Measurements from ENCODE around the gene S100A8. TPM values are rescaled to one million over a fixed set of nuclear protein-coding genes. Genes with fewer than 3 reads are reported as not detected.
A peak's percentile ranks its signal among the peaks of the same experiment; 100 is the strongest.

The S100A8 gene
- total and polyA plus RNA-seq, 7 donors = 14.2 to 109 (median 82.2) TPM; not detected in 1

GRCh38 chr1:153380711-153381110 lies 10.2 kb downstream of the S100A8 start:
- Histone ChIP-seq H3K36me3 (no peaks in the 10 kb centered on the region), H3K27ac (no peak overlapping the region), H3K27me3 (no peaks in the 10 kb centered on the region), H3K4me3 (no peak overlapping the region), H3K4me1 (no peaks in the 10 kb centered on the region), H3K9me3 (peaks cover 0 to 1% (median 0%) of the 10 kb centered on the region in 4 donors)
- no peak for DNase-seq
- intact Hi-C loops (cut with DNase I) = no loop called here
- TF ChIP-seq POLR2AphosphoS5 (IDR thresholded peaks at IDR 0.05) = no peak
- TF ChIP-seq EP300 (IDR thresholded peaks at IDR 0.05) = no peak
- TF ChIP-seq CTCF (IDR thresholded peaks at IDR 0.05) = no peak
- no peak for TF ChIP-seq POLR2A (IDR thresholded peaks at IDR 0.05)
- 90 to 94% methylated on average over 23 of the region's 23 CpGs for WGBS, 2 donors

- no peak for TF ChIP-seq POLR2A (IDR thresholded peaks at IDR 0.05)
- no peak for TF ChIP-seq EP300 (IDR thresholded peaks at IDR 0.05)
- no peak for TF ChIP-seq CTCF (IDR thresholded peaks at IDR 0.05)
- no peak for TF ChIP-seq POLR2AphosphoS5 (IDR thresholded peaks at IDR 0.05)
- intact Hi-C loops (cut with DNase I) = no loop called here
- no peak overlapping the region for H3K4me3 ChIP-seq
- H3K36me3 ChIP-seq = no peaks in the 10 kb centered on the region
- H3K9me3 ChIP-seq = peaks cover 0 to 1% (median 0%) of the 10 kb centered on the region in 4 donors
- WGBS, 2 donors = 89 to 92% methylated on average over 10 of the region's 10 CpGs
- no peak overlapping the region for H3K27ac ChIP-seq
- no peak for DNase-seq
- H3K27me3 ChIP-seq = no peaks in the 10 kb centered on the region
- H3K4me1 ChIP-seq = no peaks in the 10 kb centered on the region
Measured at GRCh38 chr1:153379591-153379990, 11.3 kb downstream of the S100A8 start.

- H3K27me3 ChIP-seq = no peaks in the 10 kb centered on the region
- H3K36me3 ChIP-seq = no peaks in the 10 kb centered on the region
- no peak within 1 kb of the TSS for H3K27ac ChIP-seq
- WGBS, 2 donors = 94% methylated on average over 1 of the region's 1 CpG
- intact Hi-C loops (cut with DNase I) = no loop called here
- TF ChIP-seq POLR2A (IDR thresholded peaks at IDR 0.05) = no peak
- no peak for TF ChIP-seq POLR2AphosphoS5 (IDR thresholded peaks at IDR 0.05)
- TF ChIP-seq EP300 (IDR thresholded peaks at IDR 0.05) = no peak
- no peak for TF ChIP-seq CTCF (IDR thresholded peaks at IDR 0.05)
- peak; percentile 19 for DNase-seq
- H3K9me3 ChIP-seq = no peaks in the 10 kb centered on the region
- H3K4me3 ChIP-seq = no peak within 1 kb of the TSS
- no peaks in the 10 kb centered on the region for H3K4me1 ChIP-seq
Measured at GRCh38 chr1:153375511-153375910, 15.4 kb downstream of the S100A8 start, which contains the start of gene S100A12. TSS of gene S100A12 (minus strand) at chr1:153375621. CDS start at chr1:153374592, 1,029 bp downstream.

- Histone ChIP-seq H3K9me3 (no peaks in the 10 kb centered on the region), H3K27me3 (no peaks in the 10 kb centered on the region), H3K4me3 (no peak overlapping the region), H3K27ac (no peak overlapping the region), H3K4me1 (no peaks in the 10 kb centered on the region), H3K36me3 (no peaks in the 10 kb centered on the region)
- no peak for DNase-seq
- TF ChIP-seq POLR2A (IDR thresholded peaks at IDR 0.05) (no peak), EP300 (IDR thresholded peaks at IDR 0.05) (no peak), POLR2AphosphoS5 (IDR thresholded peaks at IDR 0.05) (no peak), CTCF (IDR thresholded peaks at IDR 0.05) (no peak)
- intact Hi-C loops (cut with DNase I) = no loop called here
- WGBS, 2 donors = 73 to 75% methylated on average over 2 of the region's 2 CpGs
Measured at GRCh38 chr1:153374071-153374470, 16.8 kb downstream of the S100A8 start.

- H3K4me1 ChIP-seq = no peaks in the 10 kb centered on the region
- H3K27ac ChIP-seq = no peak overlapping the region
- no peak for DNase-seq
- TF ChIP-seq CTCF (IDR thresholded peaks at IDR 0.05) (no peak), POLR2A (IDR thresholded peaks at IDR 0.05) (no peak), POLR2AphosphoS5 (IDR thresholded peaks at IDR 0.05) (no peak), EP300 (IDR thresholded peaks at IDR 0.05) (no peak)
- H3K4me3 ChIP-seq = no peak overlapping the region
- intact Hi-C loops (cut with DNase I) = no loop called here
- no peaks in the 10 kb centered on the region for H3K36me3 ChIP-seq
- no peaks in the 10 kb centered on the region for H3K9me3 ChIP-seq
- 84 to 88% methylated on average over 2 of the region's 2 CpGs for WGBS, 2 donors
- no peaks in the 10 kb centered on the region for H3K27me3 ChIP-seq
Measured at GRCh38 chr1:153372571-153372970, 18.3 kb downstream of the S100A8 start.
